ENCODE results near the gene JUNB.
"Not testable (repeated sequence)": the region's sequence is repeated elsewhere in the genome, so short reads cannot be mapped to it uniquely, and the experiment has no call there.

Gene JUNB

GRCh38 chr19:12804051-12804450, 12.8 kb downstream of the JUNB start:
- DNase-seq (ENCODE audit: low spot score), result peak; percentile 10

GRCh38 chr19:12806242-12807081, 15.2 kb downstream of the JUNB start, which contains the start of gene RNASEH2A:
TSS of gene RNASEH2A (plus strand) at chr19:12806584. CDS start at chr19:12806674, 90 bp downstream.
- peak; percentile 98 for DNase-seq (ENCODE audit: low spot score)

- no peak for DNase-seq (ENCODE audit: low spot score)
Observed at GRCh38 chr19:12815088-12815487, 23.8 kb downstream of the JUNB start.

- DNase-seq (ENCODE audit: low spot score), result not testable (repeated sequence)
Observed at GRCh38 chr19:12817188-12817587, 25.9 kb downstream of the JUNB start.

GRCh38 chr19:12817810-12818209, 26.5 kb downstream of the JUNB start:
- DNase-seq (ENCODE audit: low spot score), result not testable (repeated sequence)

GRCh38 chr19:12821761-12822160, 30.5 kb downstream of the JUNB start:
- no peak for DNase-seq (ENCODE audit: low spot score)

GRCh38 chr19:12825254-12826131, 34.2 kb downstream of the JUNB start:
- peak; percentile 91 for DNase-seq (ENCODE audit: low spot score)

- DNase-seq (ENCODE audit: low spot score), result peak; percentile 87
Observed at GRCh38 chr19:12828494-12828893, 37.2 kb downstream of the JUNB start.

- DNase-seq (ENCODE audit: low spot score), result no peak
Observed at GRCh38 chr19:12833418-12833737, 42.1 kb downstream of the JUNB start.

- DNase-seq (ENCODE audit: low spot score), result peak; percentile 95
Observed at GRCh38 chr19:12833738-12834565, 42.7 kb downstream of the JUNB start.

GRCh38 chr19:12834566-12834943, 43.3 kb downstream of the JUNB start, which contains the start of gene RTBDN:
TSS of gene RTBDN (minus strand) at chr19:12834579. CDS start at chr19:12829979, 4,600 bp downstream.
- DNase-seq (ENCODE audit: low spot score), result peak; percentile 43

GRCh38 chr19:12834976-12835757, 43.9 kb downstream of the JUNB start:
- peak; percentile 84 for DNase-seq (ENCODE audit: low spot score)

- no peak for DNase-seq (ENCODE audit: low spot score)
Observed at GRCh38 chr19:12836529-12836863, 45.2 kb downstream of the JUNB start.

GRCh38 chr19:12837225-12837624, 45.9 kb downstream of the JUNB start:
- no peak for DNase-seq (ENCODE audit: low spot score)

- DNase-seq (ENCODE audit: low spot score), result peak; percentile 89
Observed at GRCh38 chr19:12838182-12838885, 47.0 kb downstream of the JUNB start, which contains the start of gene MAST1. TSS of gene MAST1 (plus strand) at chr19:12838515. CDS start at chr19:12838573, 58 bp downstream.

GRCh38 chr19:12838886-12839756, 47.8 kb downstream of the JUNB start:
- no peak for DNase-seq (ENCODE audit: low spot score)

- DNase-seq (ENCODE audit: low spot score), result peak; percentile 87
Observed at GRCh38 chr19:12840091-12841079, 49.1 kb downstream of the JUNB start.

- peak; percentile 90 for DNase-seq (ENCODE audit: low spot score)
Observed at GRCh38 chr19:12841094-12841493, 49.8 kb downstream of the JUNB start.

All from D341Med (cell line).